Glutamatergic neuron (in vitro differentiated cells): ENCODE data around the gene KIAA1217. TPM values are rescaled to one million over a fixed set of nuclear protein-coding genes. Genes with fewer than 3 reads are reported as not detected.

Experiments
- DNase-seq: peaks from one replicate; pipeline ENCODE4 v3.0.0; 2022
- H3K27ac Mint-ChIP-seq: one replicate; pipeline ENCODE4 v1.8.0; 2020; ENCODE audit warnings: mild to moderate bottlenecking, mixed read lengths, inconsistent platforms; ENCODE audit not compliant: unreplicated experiment
- H3K27me3 Mint-ChIP-seq: one replicate; pipeline ENCODE4 v1.8.0; 2020; ENCODE audit warnings: mild to moderate bottlenecking, moderate library complexity, mixed read lengths, inconsistent platforms; ENCODE audit not compliant: unreplicated experiment
- H3K36me3 Mint-ChIP-seq: one replicate; pipeline ENCODE4 v1.8.0; 2020; ENCODE audit warnings: mild to moderate bottlenecking, mixed read lengths, inconsistent platforms; ENCODE audit not compliant: unreplicated experiment
- H3K4me1 Mint-ChIP-seq: one replicate; pipeline ENCODE4 v1.8.0; 2020; ENCODE audit warnings: mild to moderate bottlenecking, low read depth, mixed read lengths, inconsistent platforms; ENCODE audit not compliant: unreplicated experiment
- H3K4me3 Mint-ChIP-seq: one replicate; pipeline ENCODE4 v1.8.0; 2020; ENCODE audit warnings: mild to moderate bottlenecking, mixed read lengths, inconsistent platforms; ENCODE audit not compliant: unreplicated experiment
- H3K9me3 Mint-ChIP-seq: one replicate; pipeline ENCODE4 v1.8.0; 2020; ENCODE audit warnings: mild to moderate bottlenecking, moderate library complexity, mixed read lengths, inconsistent platforms; ENCODE audit not compliant: unreplicated experiment
- total RNA-seq: library from RNA; stranded (reverse); fragmentation: NEBNext Ultra II Directional; extraction: Animal tissue kit (Norgen Biotek cat#: 25700); gene quantifications from one replicate; pipeline ENCODE4 v1.2.1, GENCODE V29; 2021; ENCODE audit not compliant: unreplicated experiment
- TF ChIP-seq, protein P1 (sequence below): fragments of 200-600 bp; sonication (generic); IDR thresholded peaks from one replicate; pipeline ENCODE4 v1.5.0; 2021; ENCODE audit not compliant: partially characterized antibody, unreplicated experiment

Gene KIAA1217
- total RNA-seq, 1 donor from 2014 or later: 4.4 TPM

DNA sequence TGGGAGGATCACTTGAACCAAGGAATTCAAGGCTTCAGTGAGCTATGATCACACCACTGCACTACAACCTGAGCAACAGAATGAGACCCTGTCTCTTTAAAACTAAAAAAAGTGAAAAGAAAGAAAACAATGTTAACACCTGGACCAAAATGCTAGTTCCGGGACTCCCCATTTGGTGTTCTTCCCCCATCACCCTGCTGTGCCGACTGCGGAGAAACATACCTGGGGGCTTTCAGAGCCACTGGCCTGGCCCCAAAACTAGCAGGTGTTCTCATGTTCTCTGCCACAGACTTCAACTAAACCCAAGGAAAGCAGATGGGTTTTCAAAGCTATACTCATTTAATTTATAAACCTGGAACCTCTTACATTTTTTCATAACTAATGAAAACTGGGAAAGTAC, 250.9 kb downstream of the KIAA1217 start:
- H3K36me3 Mint-ChIP-seq: no peaks in the 10 kb centered on the region
- H3K27ac Mint-ChIP-seq: peak overlapping the region; percentile 80
- no peak for DNase-seq
- peaks cover 7% of the 10 kb centered on the region for H3K27me3 Mint-ChIP-seq
- peaks cover 2% of the 10 kb centered on the region for H3K9me3 Mint-ChIP-seq
- no peak overlapping the region for H3K4me3 Mint-ChIP-seq
- TF ChIP-seq, protein P1, sequence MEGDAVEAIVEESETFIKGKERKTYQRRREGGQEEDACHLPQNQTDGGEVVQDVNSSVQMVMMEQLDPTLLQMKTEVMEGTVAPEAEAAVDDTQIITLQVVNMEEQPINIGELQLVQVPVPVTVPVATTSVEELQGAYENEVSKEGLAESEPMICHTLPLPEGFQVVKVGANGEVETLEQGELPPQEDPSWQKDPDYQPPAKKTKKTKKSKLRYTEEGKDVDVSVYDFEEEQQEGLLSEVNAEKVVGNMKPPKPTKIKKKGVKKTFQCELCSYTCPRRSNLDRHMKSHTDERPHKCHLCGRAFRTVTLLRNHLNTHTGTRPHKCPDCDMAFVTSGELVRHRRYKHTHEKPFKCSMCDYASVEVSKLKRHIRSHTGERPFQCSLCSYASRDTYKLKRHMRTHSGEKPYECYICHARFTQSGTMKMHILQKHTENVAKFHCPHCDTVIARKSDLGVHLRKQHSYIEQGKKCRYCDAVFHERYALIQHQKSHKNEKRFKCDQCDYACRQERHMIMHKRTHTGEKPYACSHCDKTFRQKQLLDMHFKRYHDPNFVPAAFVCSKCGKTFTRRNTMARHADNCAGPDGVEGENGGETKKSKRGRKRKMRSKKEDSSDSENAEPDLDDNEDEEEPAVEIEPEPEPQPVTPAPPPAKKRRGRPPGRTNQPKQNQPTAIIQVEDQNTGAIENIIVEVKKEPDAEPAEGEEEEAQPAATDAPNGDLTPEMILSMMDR: no peak
- H3K4me1 Mint-ChIP-seq: peaks cover 38% of the 10 kb centered on the region

- H3K4me1 Mint-ChIP-seq: peaks cover 44% of the 10 kb centered on the region
- H3K9me3 Mint-ChIP-seq: peaks cover 2% of the 10 kb centered on the region
- H3K36me3 Mint-ChIP-seq: no peaks in the 10 kb centered on the region
- TF ChIP-seq, protein P1: no peak
- DNase-seq: no peak
- H3K4me3 Mint-ChIP-seq: no peak overlapping the region
- no peak overlapping the region for H3K27ac Mint-ChIP-seq
- peaks cover 6% of the 10 kb centered on the region for H3K27me3 Mint-ChIP-seq
Measured at GRCh38 chr10:24462291-24462813, 253.4 kb downstream of the KIAA1217 start.

- Mint-ChIP-seq H3K27ac (peak overlapping the region; percentile 50), H3K4me1 (peaks cover 41% of the 10 kb centered on the region), H3K9me3 (peaks cover 2% of the 10 kb centered on the region), H3K4me3 (no peak overlapping the region), H3K27me3 (peaks cover 6% of the 10 kb centered on the region), H3K36me3 (no peaks in the 10 kb centered on the region)
- DNase-seq: no peak
- TF ChIP-seq, protein P1: no peak
Measured at GRCh38 chr10:24462889-24463552, 254.1 kb downstream of the KIAA1217 start.

- H3K4me1 Mint-ChIP-seq: peaks cover 41% of the 10 kb centered on the region
- H3K27ac Mint-ChIP-seq: peak overlapping the region; percentile 50
- H3K36me3 Mint-ChIP-seq: no peaks in the 10 kb centered on the region
- peaks cover 6% of the 10 kb centered on the region for H3K27me3 Mint-ChIP-seq
- H3K9me3 Mint-ChIP-seq: peaks cover 2% of the 10 kb centered on the region
- no peak for DNase-seq
- no peak overlapping the region for H3K4me3 Mint-ChIP-seq
- TF ChIP-seq, protein P1: no peak
Measured at GRCh38 chr10:24463611-24464426, 254.9 kb downstream of the KIAA1217 start.
